A549 (cell line): ENCODE data around the gene SLC34A1. TPM values are rescaled to one million over a fixed set of nuclear protein-coding genes. Genes with fewer than 3 reads are reported as not detected.

Experiments used
- ATAC-seq, 2 experiments: fragments of 200-7000 bp in 1 of 2; fragments of >200 bp in 1 of 2; cut with Nextera tagmentation in 1 of 2; cut with Tn5 transposase in 1 of 2; 3 replicates each; pipeline versions ENCODE4 v1.8.0 to v1.9.1; 2018 to 2020; ENCODE audit warnings: mild to moderate bottlenecking in 1 of 2, moderate library complexity in 1 of 2
- CTCF ChIA-PET: fragments of 300-600 bp; sonication (Branson Sonifier 250); formaldehyde crosslinking; extraction: SDS; loops from one replicate; lab custom pipeline; 2021; ENCODE audit warnings: antibody characterized with exemption, inconsistent platforms; lab: Yijun Ruan, JAX
- POLR2A ChIA-PET: fragments of 350-600 bp; formaldehyde crosslinking; extraction: SDS; loops from one replicate; lab custom pipeline; 2021; ENCODE audit warnings: antibody characterized with exemption, inconsistent platforms; lab: Yijun Ruan, JAX
- DNase-seq, 2 experiments: peaks; one replicate each; pipeline versions ENCODE4 v3.0.0 to v3.0.0-alpha.2; 2011 to 2016; ENCODE audit warnings: low read depth in 1 of 2, low spot score in 1 of 2
- FAIRE-seq: peaks from 2 replicates; lab custom pipeline; 2011; peaks lifted over from hg19 to GRCh38; lab: Jason Lieb, UNC
- H3K27ac ChIP-seq, 2 experiments: fragments of >200 bp; sonication (Bioruptor Twin); formaldehyde crosslinking; 3 replicates each; pipeline ENCODE4 v1.5.1; 2016 to 2017
- H3K4me1 ChIP-seq: fragments of >200 bp; sonication (Bioruptor Twin); formaldehyde crosslinking; 3 replicates; pipeline ENCODE4 v1.6.1; 2016
- H3K4me2 ChIP-seq: fragments of >200 bp; sonication (Bioruptor Twin); formaldehyde crosslinking; 3 replicates; pipeline ENCODE4 v1.6.1; 2016
- H3K4me3 ChIP-seq: fragments of >200 bp; sonication (Bioruptor Twin); formaldehyde crosslinking; 3 replicates; pipeline ENCODE4 v1.5.1; 2016
- H3K9me3 ChIP-seq: fragments of >200 bp; sonication (Bioruptor Twin); formaldehyde crosslinking; 3 replicates; pipeline ENCODE4 v1.6.1; 2016
- BHLHE40 ChIP-seq: IDR thresholded peaks from 2 replicates; pipeline ENCODE4 v1.6.1; 2012; ENCODE audit warnings: low read depth, low read length, inconsistent platforms
- CBX2 ChIP-seq: fragments of 200-600 bp; sonication (generic); IDR thresholded peaks from 2 replicates; pipeline ENCODE4 v1.6.1; 2016; ENCODE audit warnings: low read depth, mild to moderate bottlenecking, borderline replicate concordance
- E2F6 ChIP-seq: IDR thresholded peaks from 2 replicates; pipeline ENCODE4 v1.6.1; 2012; ENCODE audit warnings: low read depth, borderline replicate concordance
- EHF ChIP-seq: fragments of 250-450 bp; sonication (Bioruptor Pico); IDR thresholded peaks from 2 replicates; pipeline ENCODE4 v1.5.0; 2020; ENCODE audit warnings: mild to moderate bottlenecking
- EHMT2 ChIP-seq: fragments of 200-600 bp; sonication (generic); IDR thresholded peaks from 2 replicates; pipeline ENCODE4 v1.6.1; 2016; ENCODE audit warnings: antibody characterized with exemption, low read depth, mild to moderate bottlenecking, moderate library complexity
- FOSL2 ChIP-seq, 2 experiments: fragments of 450-650 bp in 1 of 2; fragments of >200 bp in 1 of 2; sonication (Bioruptor Twin) in 1 of 2; formaldehyde crosslinking; IDR thresholded peaks; 2 replicates each; pipeline versions ENCODE4 v1.5.0 to v1.6.1; 2016 to 2020; ENCODE audit warnings: mild to moderate bottlenecking in 1 of 2, moderate library complexity in 1 of 2
- FOXS1 ChIP-seq: fragments of 250-450 bp; sonication (Bioruptor Pico); IDR thresholded peaks from 2 replicates; pipeline ENCODE4 v1.5.0; 2020; ENCODE audit warnings: mild to moderate bottlenecking, moderate library complexity
- HES2 ChIP-seq: fragments of >200 bp; sonication (Bioruptor Twin); formaldehyde crosslinking; IDR thresholded peaks from 2 replicates; pipeline ENCODE4 v1.6.1; 2016
- HEYL ChIP-seq: fragments of 250-450 bp; sonication (Bioruptor Pico); IDR thresholded peaks from 2 replicates; pipeline ENCODE4 v1.8.0; 2021; ENCODE audit warnings: mild to moderate bottlenecking, moderate library complexity
- HOXB5 ChIP-seq: fragments of 250-450 bp; sonication (Bioruptor Pico); IDR thresholded peaks from 2 replicates; pipeline ENCODE4 v1.5.0; 2020; ENCODE audit warnings: mild to moderate bottlenecking, moderate library complexity
- MAZ ChIP-seq: fragments of 150-350 bp; IDR thresholded peaks from 2 replicates; pipeline ENCODE4 v1.6.1; 2014; ENCODE audit warnings: antibody characterized with exemption, low read depth, low read length, borderline replicate concordance
- NR3C1 ChIP-seq: fragments of >200 bp; sonication (Bioruptor Twin); formaldehyde crosslinking; IDR thresholded peaks from 3 replicates; pipeline ENCODE4 v1.6.1; 2017
- RAD21 ChIP-seq, 2 experiments: fragments of >200 bp in 1 of 2; sonication (Bioruptor Twin) in 1 of 2; formaldehyde crosslinking in 1 of 2; IDR thresholded peaks in 1 of 2; conservative IDR thresholded peaks in 1 of 2; 2 replicates in 1 of 2; 3 replicates in 1 of 2; pipeline ENCODE4 v1.6.1; 2012 to 2018; ENCODE audit warnings: inconsistent platforms in 1 of 2
- TP53 ChIP-seq: fragments of 250-450 bp; sonication (Bioruptor Pico); IDR thresholded peaks from 2 replicates; pipeline ENCODE4 v1.5.0; 2021; ENCODE audit warnings: mild to moderate bottlenecking, moderate library complexity
- ZC3H11A ChIP-seq: fragments of 450-650 bp; IDR thresholded peaks from 2 replicates; pipeline ENCODE4 v1.6.1; 2014; ENCODE audit warnings: antibody characterized with exemption, mild to moderate bottlenecking
- ZNF302 ChIP-seq: fragments of 250-450 bp; sonication (Bioruptor Pico); IDR thresholded peaks from 2 replicates; pipeline ENCODE4 v1.9.0; 2021; ENCODE audit warnings: inconsistent platforms, mild to moderate bottlenecking, moderate library complexity
- ZSCAN20 ChIP-seq: fragments of 250-450 bp; sonication (Bioruptor Pico); IDR thresholded peaks from 2 replicates; pipeline ENCODE4 v1.8.0; 2022; ENCODE audit warnings: mild to moderate bottlenecking, moderate library complexity
- WGBS: methylation state at CpG from one replicate; pipeline ENCODE4 v1.1.6; 2017; ENCODE audit errors: missing lambda C conversion rate; 5-methylcytosine and 5-hydroxymethylcytosine counted together
- polyA plus RNA-seq, 4 experiments: library from polyadenylated mRNA; depleted of rRNA in 3 of 4; stranded (reverse); fragments of >200 nt; fragmentation: RNase III in 1 of 4; extraction: RNeasy Plus Mini Kit Qiagen cat#74134 plus additional on column Dnase treatment in 1 of 4; gene quantifications; 2 replicates in 3 of 4; 3 replicates in 1 of 4; pipeline ENCODE4 v1.2.3, GENCODE V29; 2011 to 2017
- TF ChIP-seq, protein P1 (sequence below): IDR thresholded peaks from 2 replicates; pipeline ENCODE4 v1.6.1; 2012
- TF ChIP-seq, protein P2 (sequence below): fragments of 250-450 bp; sonication (Bioruptor Pico); IDR thresholded peaks from 2 replicates; pipeline ENCODE4 v1.5.0; 2020; ENCODE audit warnings: low read depth, mild to moderate bottlenecking, moderate library complexity
- TF ChIP-seq, protein P3 (sequence below): fragments of >200 bp; sonication (Bioruptor Twin); formaldehyde crosslinking; IDR thresholded peaks from 3 replicates; pipeline ENCODE4 v1.6.1; 2016

The SLC34A1 gene
- polyA plus RNA-seq, 2 of the 4 experiments (the other 2 are of a cell fraction), result 0.03 TPM; not detected in 1

DNA sequence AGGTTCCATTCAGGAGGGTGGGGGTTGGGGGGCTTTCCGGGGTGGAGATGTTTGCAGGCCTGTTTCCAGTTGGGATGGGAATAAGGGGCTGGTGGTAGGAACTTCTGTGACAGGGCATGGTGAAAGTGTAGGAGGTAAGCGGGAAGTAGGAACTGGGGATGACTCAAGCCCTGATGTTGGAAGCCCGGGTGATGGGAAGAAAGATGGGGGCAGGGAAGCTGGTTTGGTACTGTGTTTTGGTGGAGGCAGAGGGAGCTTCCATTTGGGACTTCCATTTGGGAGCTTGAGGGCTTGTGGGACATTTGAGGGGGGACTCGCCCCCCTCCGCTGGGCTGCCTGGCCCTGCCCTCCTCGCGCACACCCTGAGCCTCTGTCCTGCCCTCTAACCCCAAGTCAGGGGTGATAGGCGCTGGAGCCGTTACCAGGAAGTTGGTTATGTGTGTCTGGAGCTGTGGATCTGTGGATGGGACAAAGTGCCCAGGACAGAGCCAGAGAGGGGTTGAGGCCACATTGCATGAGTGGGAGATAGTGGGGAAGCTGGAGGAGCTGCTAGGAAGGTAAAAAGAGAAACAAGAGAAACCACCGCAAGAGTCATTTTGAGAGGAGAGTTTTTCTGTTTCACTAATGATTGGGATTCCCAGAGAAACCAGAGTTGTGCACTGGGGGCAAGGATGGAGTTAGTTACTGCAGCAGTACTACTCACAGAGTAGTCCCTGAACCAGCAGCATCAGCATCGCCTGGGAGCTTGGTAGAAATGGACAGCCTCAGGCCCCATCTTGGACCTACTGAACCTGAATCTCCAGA, 19.9 kb upstream of the SLC34A1 start:
- POLR2A ChIA-PET, result interaction anchor here (2.4 kb wide), 1 partner anchor 13 kb away, joined by 8 read pairs; the partner anchor contains the start of gene LMAN2
- DNase-seq, result no peak
- no peak for ATAC-seq
- no peaks in the 10 kb centered on the region for H3K9me3 ChIP-seq
- H3K4me1 ChIP-seq, result peaks cover 3% of the 10 kb centered on the region; the same call in 1 of the 3 replicates
- FAIRE-seq, result no peak
- H3K27ac ChIP-seq, result no peak overlapping the region
- H3K4me3 ChIP-seq, result no peak overlapping the region
- no peak overlapping the region for H3K4me2 ChIP-seq
- CTCF ChIA-PET, result interaction anchor here (1.1 to 33.9 kb wide), 6 partner anchors 34 to 92 kb away, joined by 3 to 1107 read pairs (median 4); partner anchors contain the start of genes F12, PFN3 and SLC34A1
- WGBS, result 77% methylated on average over 10 of the region's 11 CpGs
- TF ChIP-seq TP53 (CRISPR knock-in tag) (no peak), FOSL2 (IDR thresholded peaks at IDR 0.05) (no peak), FOSL2 (CRISPR knock-in tag; IDR thresholded peaks at IDR 0.05) (no peak), ZSCAN20 (CRISPR knock-in tag) (no peak), HES2 (no peak), HOXB5 (CRISPR knock-in tag) (no peak), FOXS1 (no peak), E2F6 (no peak), NR3C1 (no peak), CBX2 (no peak), ZC3H11A (no peak)
- TF ChIP-seq, all 56 proteins: peak for 0

- ATAC-seq (no peak), DNase-seq (no peak), FAIRE-seq (no peak)
- no peak overlapping the region for H3K27ac ChIP-seq
- CTCF ChIA-PET, result interaction anchor here (1.1 to 33.9 kb wide), 5 partner anchors 32 to 90 kb away, joined by 3 to 1107 read pairs (median 4); partner anchors contain the start of genes F12, PFN3 and SLC34A1
- peaks cover 9% of the 10 kb centered on the region; the same call in 2 of the 3 replicates for H3K4me1 ChIP-seq
- POLR2A ChIA-PET, result no interaction called here
- 85% methylated on average over 9 of the region's 14 CpGs for WGBS
- TF ChIP-seq, protein P1, sequence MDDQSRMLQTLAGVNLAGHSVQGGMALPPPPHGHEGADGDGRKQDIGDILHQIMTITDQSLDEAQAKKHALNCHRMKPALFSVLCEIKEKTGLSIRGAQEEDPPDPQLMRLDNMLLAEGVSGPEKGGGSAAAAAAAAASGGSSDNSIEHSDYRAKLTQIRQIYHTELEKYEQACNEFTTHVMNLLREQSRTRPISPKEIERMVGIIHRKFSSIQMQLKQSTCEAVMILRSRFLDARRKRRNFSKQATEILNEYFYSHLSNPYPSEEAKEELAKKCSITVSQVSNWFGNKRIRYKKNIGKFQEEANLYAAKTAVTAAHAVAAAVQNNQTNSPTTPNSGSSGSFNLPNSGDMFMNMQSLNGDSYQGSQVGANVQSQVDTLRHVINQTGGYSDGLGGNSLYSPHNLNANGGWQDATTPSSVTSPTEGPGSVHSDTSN, result no peak
- TF ChIP-seq, protein P2, sequence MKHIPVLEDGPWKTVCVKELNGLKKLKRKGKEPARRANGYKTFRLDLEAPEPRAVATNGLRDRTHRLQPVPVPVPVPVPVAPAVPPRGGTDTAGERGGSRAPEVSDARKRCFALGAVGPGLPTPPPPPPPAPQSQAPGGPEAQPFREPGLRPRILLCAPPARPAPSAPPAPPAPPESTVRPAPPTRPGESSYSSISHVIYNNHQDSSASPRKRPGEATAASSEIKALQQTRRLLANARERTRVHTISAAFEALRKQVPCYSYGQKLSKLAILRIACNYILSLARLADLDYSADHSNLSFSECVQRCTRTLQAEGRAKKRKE (CRISPR knock-in tag), result no peak
- no peak for TF ChIP-seq BHLHE40
- no peak for TF ChIP-seq MAZ
- no peak for TF ChIP-seq EHF (CRISPR knock-in tag)
- TF ChIP-seq HES2, result no peak
- TF ChIP-seq, protein P3, sequence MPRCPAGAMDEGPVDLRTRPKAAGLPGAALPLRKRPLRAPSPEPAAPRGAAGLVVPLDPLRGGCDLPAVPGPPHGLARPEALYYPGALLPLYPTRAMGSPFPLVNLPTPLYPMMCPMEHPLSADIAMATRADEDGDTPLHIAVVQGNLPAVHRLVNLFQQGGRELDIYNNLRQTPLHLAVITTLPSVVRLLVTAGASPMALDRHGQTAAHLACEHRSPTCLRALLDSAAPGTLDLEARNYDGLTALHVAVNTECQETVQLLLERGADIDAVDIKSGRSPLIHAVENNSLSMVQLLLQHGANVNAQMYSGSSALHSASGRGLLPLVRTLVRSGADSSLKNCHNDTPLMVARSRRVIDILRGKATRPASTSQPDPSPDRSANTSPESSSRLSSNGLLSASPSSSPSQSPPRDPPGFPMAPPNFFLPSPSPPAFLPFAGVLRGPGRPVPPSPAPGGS, result no peak
- TF ChIP-seq TP53 (CRISPR knock-in tag), result no peak
- no peak for TF ChIP-seq E2F6
- no peak for TF ChIP-seq HOXB5 (CRISPR knock-in tag)
- no peak for TF ChIP-seq RAD21 (conservative IDR thresholded peaks at IDR 0.05 in 1 of 2, IDR thresholded peaks at IDR 0.05 in 1 of 2)
- TF ChIP-seq HEYL, result no peak
- TF ChIP-seq ZNF302 (CRISPR knock-in tag), result no peak
- TF ChIP-seq EHMT2, result no peak
- no peak overlapping the region for H3K4me2 ChIP-seq
- no peak overlapping the region for H3K4me3 ChIP-seq
- H3K9me3 ChIP-seq, result no peaks in the 10 kb centered on the region
Measured at GRCh38 chr5:177365845-177366527, 18.2 kb upstream of the SLC34A1 start.
